HEK293 (cell line): Measurements from ENCODE around the gene ARHGAP28.

Experiments used
- ZSCAN16 ChIP-seq: fragments of 450-650 bp; formaldehyde crosslinking; IDR thresholded peaks from 2 replicates; pipeline ENCODE4 v1.5.1; 2016; ENCODE audit warnings: missing biosample characterization, missing genetic modification characterization
- TF ChIP-seq, protein P1 (sequence below): fragments of 450-650 bp; formaldehyde crosslinking; IDR thresholded peaks from 2 replicates; pipeline ENCODE4 v1.5.1; 2016; ENCODE audit warnings: missing biosample characterization, missing genetic modification characterization

DNA sequence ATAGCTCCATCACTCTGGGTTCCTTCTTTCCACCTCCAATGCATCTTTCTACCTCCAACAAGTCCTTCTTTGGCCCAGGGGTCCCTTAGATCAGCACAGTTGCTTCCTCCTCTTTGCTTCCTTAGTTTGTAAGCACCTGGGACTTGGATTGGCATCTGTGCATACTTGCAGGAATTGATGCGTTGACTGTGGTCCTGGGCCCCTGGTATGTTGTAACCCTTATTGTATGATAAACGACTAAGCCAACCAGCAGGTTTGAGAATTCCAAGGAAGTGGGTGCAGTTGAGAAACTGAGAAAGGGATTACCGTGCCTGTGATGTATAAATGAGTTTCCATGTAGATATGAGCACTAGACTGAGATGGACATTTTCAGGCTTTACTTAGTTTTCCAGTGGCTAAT lies 55.9 kb downstream of the ARHGAP28 start:
- no peak for TF ChIP-seq ZSCAN16
- TF ChIP-seq, protein P1, sequence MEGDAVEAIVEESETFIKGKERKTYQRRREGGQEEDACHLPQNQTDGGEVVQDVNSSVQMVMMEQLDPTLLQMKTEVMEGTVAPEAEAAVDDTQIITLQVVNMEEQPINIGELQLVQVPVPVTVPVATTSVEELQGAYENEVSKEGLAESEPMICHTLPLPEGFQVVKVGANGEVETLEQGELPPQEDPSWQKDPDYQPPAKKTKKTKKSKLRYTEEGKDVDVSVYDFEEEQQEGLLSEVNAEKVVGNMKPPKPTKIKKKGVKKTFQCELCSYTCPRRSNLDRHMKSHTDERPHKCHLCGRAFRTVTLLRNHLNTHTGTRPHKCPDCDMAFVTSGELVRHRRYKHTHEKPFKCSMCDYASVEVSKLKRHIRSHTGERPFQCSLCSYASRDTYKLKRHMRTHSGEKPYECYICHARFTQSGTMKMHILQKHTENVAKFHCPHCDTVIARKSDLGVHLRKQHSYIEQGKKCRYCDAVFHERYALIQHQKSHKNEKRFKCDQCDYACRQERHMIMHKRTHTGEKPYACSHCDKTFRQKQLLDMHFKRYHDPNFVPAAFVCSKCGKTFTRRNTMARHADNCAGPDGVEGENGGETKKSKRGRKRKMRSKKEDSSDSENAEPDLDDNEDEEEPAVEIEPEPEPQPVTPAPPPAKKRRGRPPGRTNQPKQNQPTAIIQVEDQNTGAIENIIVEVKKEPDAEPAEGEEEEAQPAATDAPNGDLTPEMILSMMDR (tag by site-specific recombination): no peak
